Chondrocyte (in vitro differentiated cells): ENCODE data around the gene NELL1. TPM values are rescaled to one million over a fixed set of nuclear protein-coding genes. Genes with fewer than 3 reads are reported as not detected.

Experiments used
- DNase-seq: peaks from one replicate; pipeline ENCODE4 v3.0.0; 2021; ENCODE audit warnings: mixed read lengths, low spot score
- H3K27ac Mint-ChIP-seq: one replicate; pipeline ENCODE4 v1.8.0; 2021; ENCODE audit warnings: mild to moderate bottlenecking, moderate library complexity, mixed read lengths; ENCODE audit not compliant: unreplicated experiment
- H3K27me3 Mint-ChIP-seq: 2 replicates; pipeline ENCODE4 v1.8.0; 2021; ENCODE audit warnings: low read depth, mixed read lengths
- H3K36me3 Mint-ChIP-seq: 2 replicates; pipeline ENCODE4 v1.8.0; 2021; ENCODE audit warnings: low read depth, mixed read lengths
- H3K4me1 Mint-ChIP-seq: 2 replicates; pipeline ENCODE4 v1.8.0; 2021; ENCODE audit warnings: low read depth, mild to moderate bottlenecking, mixed read lengths
- H3K4me3 Mint-ChIP-seq: one replicate; pipeline ENCODE4 v1.8.0; 2021; ENCODE audit warnings: mild to moderate bottlenecking, moderate library complexity, mixed read lengths; ENCODE audit not compliant: unreplicated experiment
- H3K9me3 Mint-ChIP-seq: 2 replicates; pipeline ENCODE4 v1.8.0; 2021; ENCODE audit warnings: low read depth, mixed read lengths
- total RNA-seq: library from RNA; stranded (reverse); gene quantifications from 3 replicates; pipeline ENCODE4 v1.2.1, GENCODE V29; 2021
- TF ChIP-seq, protein P1 (sequence below): fragments of 200-600 bp; sonication (generic); IDR thresholded peaks from 2 replicates; pipeline ENCODE4 v1.5.0; 2021; ENCODE audit warnings: antibody characterized with exemption, mild to moderate bottlenecking, moderate library complexity

NELL1 gene
- total RNA-seq, 1 donor from 2014 or later = not detected

DNA sequence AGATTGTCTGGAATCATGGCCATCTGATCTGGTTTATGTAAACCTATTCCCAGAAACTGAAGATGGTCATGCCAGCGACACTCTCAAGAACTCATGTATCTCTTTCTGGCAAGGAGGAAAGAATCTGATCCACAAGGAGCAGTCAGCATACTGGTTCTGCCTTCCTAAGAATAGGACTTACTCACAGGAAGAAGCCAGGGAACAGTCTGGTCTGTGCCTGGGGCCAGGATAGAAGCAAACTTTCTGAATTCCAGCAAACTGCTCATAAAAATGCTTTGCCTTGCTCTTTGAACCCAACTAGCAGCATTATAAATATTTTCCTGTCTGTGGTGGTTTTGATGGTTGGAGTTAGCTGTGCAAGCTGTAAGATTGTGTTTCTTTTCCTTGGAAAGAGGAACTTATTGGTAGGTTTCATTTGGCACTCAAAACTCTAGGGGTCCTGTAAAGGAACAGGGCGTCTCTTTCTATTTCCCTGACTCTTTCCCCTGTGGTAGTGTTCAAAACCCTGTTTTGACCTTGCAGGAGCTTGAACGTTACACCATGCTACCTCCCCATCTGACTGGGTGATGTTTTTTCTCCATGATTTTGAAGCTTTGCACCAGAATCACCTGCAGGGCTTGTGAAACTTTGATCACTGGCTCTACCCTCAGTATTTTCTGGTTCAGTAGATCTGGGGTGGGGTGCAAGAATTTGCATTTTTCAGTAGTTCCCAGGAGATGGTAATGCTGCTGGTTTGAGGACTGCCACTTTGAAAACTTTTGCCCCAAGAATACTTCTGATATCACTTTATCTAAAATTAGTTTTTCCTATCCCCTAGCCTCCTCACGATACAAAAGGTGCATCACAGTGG is 895.7 kb downstream of the NELL1 start:
- no peaks in the 10 kb centered on the region for H3K27me3 Mint-ChIP-seq
- peak overlapping the region; percentile 6 for H3K27ac Mint-ChIP-seq
- H3K9me3 Mint-ChIP-seq = peaks cover 4% of the 10 kb centered on the region
- H3K4me1 Mint-ChIP-seq = peaks cover 35% of the 10 kb centered on the region
- DNase-seq = no peak
- TF ChIP-seq, protein P1, sequence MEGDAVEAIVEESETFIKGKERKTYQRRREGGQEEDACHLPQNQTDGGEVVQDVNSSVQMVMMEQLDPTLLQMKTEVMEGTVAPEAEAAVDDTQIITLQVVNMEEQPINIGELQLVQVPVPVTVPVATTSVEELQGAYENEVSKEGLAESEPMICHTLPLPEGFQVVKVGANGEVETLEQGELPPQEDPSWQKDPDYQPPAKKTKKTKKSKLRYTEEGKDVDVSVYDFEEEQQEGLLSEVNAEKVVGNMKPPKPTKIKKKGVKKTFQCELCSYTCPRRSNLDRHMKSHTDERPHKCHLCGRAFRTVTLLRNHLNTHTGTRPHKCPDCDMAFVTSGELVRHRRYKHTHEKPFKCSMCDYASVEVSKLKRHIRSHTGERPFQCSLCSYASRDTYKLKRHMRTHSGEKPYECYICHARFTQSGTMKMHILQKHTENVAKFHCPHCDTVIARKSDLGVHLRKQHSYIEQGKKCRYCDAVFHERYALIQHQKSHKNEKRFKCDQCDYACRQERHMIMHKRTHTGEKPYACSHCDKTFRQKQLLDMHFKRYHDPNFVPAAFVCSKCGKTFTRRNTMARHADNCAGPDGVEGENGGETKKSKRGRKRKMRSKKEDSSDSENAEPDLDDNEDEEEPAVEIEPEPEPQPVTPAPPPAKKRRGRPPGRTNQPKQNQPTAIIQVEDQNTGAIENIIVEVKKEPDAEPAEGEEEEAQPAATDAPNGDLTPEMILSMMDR = no peak
- no peak overlapping the region for H3K4me3 Mint-ChIP-seq
- no peaks in the 10 kb centered on the region for H3K36me3 Mint-ChIP-seq

DNA sequence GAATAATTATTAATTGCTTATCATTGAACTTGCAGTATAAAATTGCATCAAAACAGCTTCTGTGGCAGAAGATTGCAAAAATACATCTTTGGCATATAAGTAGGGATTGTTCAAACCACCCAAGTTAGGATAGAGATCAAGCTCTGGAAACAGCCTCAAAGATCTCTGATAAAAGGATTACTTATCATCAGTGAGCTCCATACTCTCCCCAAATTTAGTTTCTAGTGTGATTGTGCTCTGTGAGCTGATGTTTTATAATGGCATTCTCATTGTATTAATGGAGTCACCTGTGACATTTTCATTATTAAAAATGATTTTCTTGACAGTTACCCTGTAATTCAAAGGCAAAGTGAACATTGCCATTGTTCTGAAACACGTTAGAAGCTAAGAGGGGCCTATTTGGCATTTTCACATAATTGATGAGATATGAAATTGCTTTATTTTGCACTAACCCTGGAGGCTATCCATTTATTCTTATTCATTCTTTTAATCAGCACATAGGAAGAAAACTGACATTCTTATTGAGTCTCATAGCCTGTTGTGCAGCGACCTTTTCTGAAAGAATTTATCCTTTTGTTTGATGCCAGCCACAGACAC is 897.2 kb downstream of the NELL1 start:
- H3K4me1 Mint-ChIP-seq = peaks cover 27% of the 10 kb centered on the region
- no peaks in the 10 kb centered on the region for H3K27me3 Mint-ChIP-seq
- no peak for DNase-seq
- H3K27ac Mint-ChIP-seq = no peak overlapping the region
- TF ChIP-seq, protein P1 = no peak
- H3K36me3 Mint-ChIP-seq = no peaks in the 10 kb centered on the region
- no peaks in the 10 kb centered on the region for H3K9me3 Mint-ChIP-seq
- H3K4me3 Mint-ChIP-seq = no peak overlapping the region

DNA sequence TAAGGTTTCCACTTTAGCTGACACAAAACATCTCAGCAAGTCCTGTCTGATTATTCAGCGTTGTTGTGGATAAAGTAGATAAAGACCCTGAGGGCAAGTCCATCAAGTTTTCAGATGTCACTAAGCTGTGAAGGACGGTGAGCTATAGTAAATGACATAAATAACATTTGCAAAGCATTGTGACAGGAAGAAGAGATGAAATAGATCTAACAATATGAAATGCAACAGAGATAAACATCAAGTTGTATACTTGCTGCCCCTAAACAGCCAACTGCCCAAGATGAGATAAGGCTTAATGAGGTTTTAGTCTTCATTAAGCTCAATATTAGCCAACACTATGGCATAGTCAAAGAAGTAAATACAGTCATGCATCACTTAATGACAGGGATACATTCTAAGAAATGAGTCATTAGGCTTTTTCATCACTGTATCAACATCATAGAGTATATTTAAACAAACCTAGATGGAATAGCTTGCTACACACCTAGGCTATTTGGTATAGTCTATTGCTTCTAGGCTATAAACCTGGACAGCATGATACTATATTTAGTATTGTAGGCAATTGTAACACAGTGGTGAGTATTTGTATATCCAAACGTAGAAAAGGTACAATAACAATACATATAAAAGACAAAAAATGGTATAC is 898.4 kb downstream of the NELL1 start:
- Mint-ChIP-seq H3K27me3 (no peaks in the 10 kb centered on the region), H3K36me3 (no peaks in the 10 kb centered on the region), H3K27ac (no peak overlapping the region), H3K4me1 (peaks cover 21% of the 10 kb centered on the region), H3K4me3 (no peak overlapping the region), H3K9me3 (no peaks in the 10 kb centered on the region)
- TF ChIP-seq, protein P1 = no peak
- no peak for DNase-seq

DNA sequence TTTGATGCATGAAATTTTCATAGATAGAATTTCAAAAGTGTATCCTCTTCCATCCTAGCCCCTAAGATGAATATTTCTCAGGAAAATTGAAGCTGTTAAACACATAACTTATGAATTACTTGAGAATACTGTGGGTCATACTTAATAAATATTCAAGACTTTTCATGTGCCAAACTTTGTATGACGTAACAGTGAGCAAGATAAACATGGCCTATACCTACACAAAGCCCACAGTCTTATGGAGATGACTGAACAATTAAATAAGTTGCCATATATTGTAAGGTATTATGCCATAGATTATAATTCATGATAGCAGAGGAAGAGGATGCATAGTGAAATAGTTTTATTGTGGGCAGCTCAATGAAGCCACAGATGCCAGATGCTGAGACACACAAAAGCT is 902.8 kb downstream of the NELL1 start:
- no peak for DNase-seq
- H3K9me3 Mint-ChIP-seq = no peaks in the 10 kb centered on the region

DNA sequence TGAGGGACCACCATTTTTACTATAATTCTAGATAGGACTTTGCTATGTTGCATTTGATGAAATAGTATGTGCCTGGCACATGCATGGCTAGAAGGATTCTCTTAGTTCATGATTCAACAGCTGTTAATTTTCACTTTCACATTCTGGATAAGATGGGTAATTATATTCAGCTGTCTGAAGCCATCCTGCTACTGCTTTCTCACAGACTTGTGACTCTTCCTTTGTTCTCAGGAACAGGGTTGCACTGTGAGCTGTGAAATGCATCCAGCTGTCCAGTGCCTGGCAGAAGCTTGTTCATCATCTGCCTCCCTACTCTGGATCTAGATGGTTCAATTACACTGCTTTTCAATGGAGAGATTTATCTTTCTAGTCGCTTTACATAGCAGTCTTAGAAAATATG is 913.4 kb downstream of the NELL1 start:
- Mint-ChIP-seq H3K4me3 (no peak overlapping the region), H3K4me1 (no peaks in the 10 kb centered on the region), H3K9me3 (no peaks in the 10 kb centered on the region), H3K27me3 (peaks cover 7% of the 10 kb centered on the region), H3K27ac (no peak overlapping the region), H3K36me3 (no peaks in the 10 kb centered on the region)
- no peak for DNase-seq
- TF ChIP-seq, protein P1 = no peak

More for the DNA sequence above, 902.8 kb downstream of the NELL1 start:
- Mint-ChIP-seq H3K4me1 (no peaks in the 10 kb centered on the region), H3K36me3 (no peaks in the 10 kb centered on the region), H3K4me3 (no peak overlapping the region), H3K27ac (no peak overlapping the region), H3K27me3 (no peaks in the 10 kb centered on the region)
- TF ChIP-seq, protein P1 = no peak
